Heart right ventricle (tissue), 16 donors: Measurements from ENCODE around the gene TBC1D22A. TPM values are rescaled to one million over a fixed set of nuclear protein-coding genes. Genes with fewer than 3 reads are reported as not detected.

Experiments used
- ATAC-seq, 8 donors: fragments of 200-7000 bp; cut with Tn5 transposase; one replicate each; pipeline ENCODE4 v1.9.1; 2020; ENCODE audit warnings: mild to moderate bottlenecking in 8 of 8, moderate library complexity in 8 of 8, moderate number of reproducible peaks in 1 of 8
- DNase-seq, 2 donors: peaks; one replicate each; pipeline ENCODE4 v3.0.0-alpha.2; 2020
- H3K27ac ChIP-seq, 10 donors: fragments of 200-600 bp; sonication (generic) in 2 of 10; one replicate each; pipeline versions ENCODE4 v1.5.0 to v1.8.0; 2020 to 2022; ENCODE audit warnings: mild to moderate bottlenecking in 3 of 10
- H3K27me3 ChIP-seq, 7 donors: fragments of 200-600 bp; one replicate each; pipeline ENCODE4 v1.8.0; 2021 to 2022; ENCODE audit warnings: mild to moderate bottlenecking in 2 of 7
- H3K36me3 ChIP-seq, 9 donors: fragments of 200-600 bp; sonication (generic) in 1 of 9; one replicate each; pipeline versions ENCODE4 v1.5.0 to v1.8.0; 2020 to 2022; ENCODE audit warnings: mild to moderate bottlenecking in 2 of 9
- H3K4me1 ChIP-seq, 9 donors: fragments of 200-600 bp; sonication (generic) in 1 of 9; one replicate each; pipeline versions ENCODE4 v1.5.0 to v1.8.0; 2020 to 2022; ENCODE audit warnings: mild to moderate bottlenecking in 4 of 9
- H3K4me3 ChIP-seq, 10 donors: fragments of 200-600 bp; sonication (generic) in 2 of 10; one replicate each; pipeline versions ENCODE4 v1.5.0 to v1.8.0; 2020 to 2022; ENCODE audit warnings: mild to moderate bottlenecking in 7 of 10, moderate library complexity in 2 of 10
- H3K9me3 ChIP-seq, 11 donors: fragments of 200-600 bp in 10 of 11; sonication (generic) in 2 of 11; one replicate each; pipeline versions ENCODE4 v1.5.0 to v1.8.0; 2013 to 2022; ENCODE audit warnings: mild to moderate bottlenecking in 2 of 11, control low read depth in 1 of 11, moderate library complexity in 1 of 11
- WGBS, 2 donors: extraction: QIAGEN DNeasy Blood & Tissue Kit; methylation state at CpG; one replicate each; pipeline ENCODE4 v1.1.7; 2013; ENCODE audit warnings: inconsistent platforms in 1 of 2; 5-methylcytosine and 5-hydroxymethylcytosine counted together
- intact Hi-C, 10 donors: fragments of 100-400 bp; cut with DNase I; formaldehyde crosslinking; loops; one replicate each; pipeline versions ENCODE4 v1.11.1 to v1.14.2; 2022
- polyA plus RNA-seq, 2 donors: library from polyadenylated mRNA; stranded (reverse); fragments of 200-250 nt; gene quantifications; one replicate each; pipeline ENCODE4 v1.2.3, GENCODE V29; 2013
- total RNA-seq, 10 donors: library from RNA; stranded (reverse); fragmentation: NEBNext Ultra II Directional in 3 of 10; extraction: Animal tissue kit (Norgen Biotek cat#: 25700) in 3 of 10; gene quantifications; one replicate each; pipeline versions ENCODE4 v1.2.1 to v1.2.4, GENCODE V29; 2021 to 2023
- TF ChIP-seq, protein P1 (sequence below), 9 donors: fragments of 200-600 bp; sonication (generic) in 2 of 9; IDR thresholded peaks; one replicate each; pipeline versions ENCODE4 v1.5.0 to v1.8.0; 2021 to 2022; ENCODE audit warnings: antibody characterized with exemption in 9 of 9, mild to moderate bottlenecking in 5 of 9, moderate library complexity in 1 of 9
- donor health status: Arrhythmogenic right ventricular cardiomyopathy.
- donor health status: ischemic (EF 13 %, LVEDD 7.1; RV severe dilation, severe dysfunction).
- donor health status: healthy with polysubstance abuse.
- donor health status: DM: no; HTN: yes; CAD: no.
- donor health status: DM: no; HTN: no; CAD: no.
- donor health status: ischemic (EF 25% LVEDD 6.9; RV normal size, moderate dysfunction).
- donor health status: ischemic (EF 25% LVEDD 5.7; RV mildly dilated, moderate dysfunction).
- donor health status: healthy.
- donor health status: DM: yes; HTN: yes; CAD: no.
- donor health status: Ischemic cardiomyopathy.
- donor health status: ischemic (EF 35%, LVEDD 5.7; RV mildly dilated, moderate dysfunction).
- donor health status: nonischemic (EF 11% LVEDD 7.7; RV severe dilation, severe dysfunction).
- donor health status: DM: yes; HTN: yes; CAD: no.
- donor health status: PGD.
- donor health status: ischemic (EF 29% LVEDD 5.4; RV normal size, mild dysfunction).
- donor health status: nonischemic (EF 23%, LVEDD 6.1; RV moderate dilation, normal function).

TBC1D22A gene
- total and polyA plus RNA-seq, 12 donors: 7.2 to 27.9 (median 17.9) TPM

DNA sequence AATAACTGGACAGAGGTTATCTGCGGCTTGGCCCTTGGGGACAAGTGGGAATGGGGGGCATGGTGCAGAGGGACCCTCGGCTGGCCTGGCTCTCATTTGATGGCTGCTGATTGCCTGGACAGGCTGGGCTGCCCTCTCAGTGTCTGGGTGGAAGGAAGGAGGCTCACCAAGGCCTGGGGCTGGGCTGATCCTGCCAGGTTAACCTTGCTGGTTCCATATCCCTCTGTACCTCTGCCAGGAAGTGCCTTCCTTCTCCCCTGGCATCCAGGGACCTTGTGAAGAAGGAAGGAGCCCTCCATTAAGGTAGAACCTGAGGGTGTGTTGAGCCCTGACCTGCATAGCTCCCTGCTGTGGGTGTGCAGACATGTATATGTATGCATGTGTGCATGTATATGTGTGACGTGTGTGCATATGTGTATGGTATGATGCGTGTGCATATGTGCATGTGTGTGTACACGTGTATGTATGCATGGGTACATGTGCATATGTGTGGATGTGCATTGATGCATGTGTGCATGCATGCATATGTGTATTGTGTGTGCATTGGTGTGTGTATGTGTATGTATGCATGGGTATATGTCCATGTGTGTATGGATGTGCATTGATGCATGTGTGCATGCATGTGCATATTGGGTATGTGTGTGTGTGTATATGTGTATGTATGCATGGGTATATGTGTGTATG is 433.9 kb downstream of the TBC1D22A start:
- peaks cover 0 to 8% (median 0%) of the 10 kb centered on the region in 9 donors for H3K4me1 ChIP-seq
- H3K27ac ChIP-seq: no peak overlapping the region
- 80 to 82% methylated on average over 5 of the region's 5 CpGs for WGBS, 2 donors
- H3K27me3 ChIP-seq: peaks cover 0 to 26% (median 10%) of the 10 kb centered on the region in 7 donors
- TF ChIP-seq, protein P1, sequence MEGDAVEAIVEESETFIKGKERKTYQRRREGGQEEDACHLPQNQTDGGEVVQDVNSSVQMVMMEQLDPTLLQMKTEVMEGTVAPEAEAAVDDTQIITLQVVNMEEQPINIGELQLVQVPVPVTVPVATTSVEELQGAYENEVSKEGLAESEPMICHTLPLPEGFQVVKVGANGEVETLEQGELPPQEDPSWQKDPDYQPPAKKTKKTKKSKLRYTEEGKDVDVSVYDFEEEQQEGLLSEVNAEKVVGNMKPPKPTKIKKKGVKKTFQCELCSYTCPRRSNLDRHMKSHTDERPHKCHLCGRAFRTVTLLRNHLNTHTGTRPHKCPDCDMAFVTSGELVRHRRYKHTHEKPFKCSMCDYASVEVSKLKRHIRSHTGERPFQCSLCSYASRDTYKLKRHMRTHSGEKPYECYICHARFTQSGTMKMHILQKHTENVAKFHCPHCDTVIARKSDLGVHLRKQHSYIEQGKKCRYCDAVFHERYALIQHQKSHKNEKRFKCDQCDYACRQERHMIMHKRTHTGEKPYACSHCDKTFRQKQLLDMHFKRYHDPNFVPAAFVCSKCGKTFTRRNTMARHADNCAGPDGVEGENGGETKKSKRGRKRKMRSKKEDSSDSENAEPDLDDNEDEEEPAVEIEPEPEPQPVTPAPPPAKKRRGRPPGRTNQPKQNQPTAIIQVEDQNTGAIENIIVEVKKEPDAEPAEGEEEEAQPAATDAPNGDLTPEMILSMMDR (IDR thresholded peaks at IDR 0.05): no peak
- H3K4me3 ChIP-seq: no peak overlapping the region
- no peak for ATAC-seq
- intact Hi-C loops: no loop called here
- no peak for DNase-seq
- no peaks in the 10 kb centered on the region for H3K9me3 ChIP-seq
- no peaks in the 10 kb centered on the region for H3K36me3 ChIP-seq

DNA sequence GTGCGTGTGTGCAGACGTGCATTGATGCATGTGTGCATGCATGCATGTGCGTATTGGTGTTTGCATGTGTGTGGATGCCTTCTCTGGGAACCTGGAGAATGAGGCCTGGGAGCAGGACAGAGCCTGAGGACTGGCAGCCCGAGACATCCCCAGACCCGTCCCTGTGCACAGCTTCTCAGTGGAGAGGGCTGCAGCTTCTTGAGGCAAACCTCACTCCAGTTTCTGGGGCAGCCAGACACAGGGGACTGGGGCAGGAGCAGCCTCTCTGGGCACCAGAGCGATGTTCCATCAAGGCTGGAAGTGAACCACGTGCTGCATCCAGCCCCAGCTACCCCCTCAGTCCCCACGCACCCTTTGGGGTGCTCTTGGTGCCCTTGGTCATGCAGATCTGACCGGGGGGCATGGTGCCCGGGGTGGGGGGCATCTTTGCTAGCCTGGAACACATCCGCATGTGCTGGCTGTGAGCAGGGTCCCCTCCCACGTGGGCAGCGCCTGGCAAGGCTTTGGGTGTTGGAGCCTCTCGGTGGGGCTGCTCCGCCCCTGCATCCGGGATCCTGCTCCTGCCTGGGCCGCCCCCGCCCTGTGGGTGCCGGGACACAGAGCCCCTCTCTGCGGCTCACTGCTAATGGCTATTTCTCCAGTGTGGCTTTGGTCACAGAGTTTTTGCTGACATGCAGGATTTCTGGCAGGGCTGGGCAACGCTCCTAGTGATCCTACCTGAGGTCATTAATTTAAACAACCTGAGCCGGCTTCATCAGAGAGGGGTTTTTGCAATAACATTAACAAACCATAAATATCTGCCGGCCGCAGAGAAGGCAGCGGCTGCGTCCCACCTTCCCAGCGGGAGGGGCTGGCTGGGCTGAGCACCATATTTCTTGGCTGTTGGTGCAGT is 434.7 kb downstream of the TBC1D22A start:
- Histone ChIP-seq H3K9me3 (no peaks in the 10 kb centered on the region), H3K27ac (no peak overlapping the region), H3K36me3 (no peaks in the 10 kb centered on the region), H3K4me3 (no peak overlapping the region), H3K4me1 (peaks cover 0 to 8% (median 0%) of the 10 kb centered on the region in 9 donors), H3K27me3 (peaks cover 0 to 32% (median 10%) of the 10 kb centered on the region in 7 donors)
- TF ChIP-seq, protein P1 (IDR thresholded peaks at IDR 0.05): no peak
- WGBS, 2 donors: 78 to 80% methylated on average over 27 of the region's 27 CpGs
- no peak for DNase-seq
- intact Hi-C loops: no loop called here
- ATAC-seq: no peak

DNA sequence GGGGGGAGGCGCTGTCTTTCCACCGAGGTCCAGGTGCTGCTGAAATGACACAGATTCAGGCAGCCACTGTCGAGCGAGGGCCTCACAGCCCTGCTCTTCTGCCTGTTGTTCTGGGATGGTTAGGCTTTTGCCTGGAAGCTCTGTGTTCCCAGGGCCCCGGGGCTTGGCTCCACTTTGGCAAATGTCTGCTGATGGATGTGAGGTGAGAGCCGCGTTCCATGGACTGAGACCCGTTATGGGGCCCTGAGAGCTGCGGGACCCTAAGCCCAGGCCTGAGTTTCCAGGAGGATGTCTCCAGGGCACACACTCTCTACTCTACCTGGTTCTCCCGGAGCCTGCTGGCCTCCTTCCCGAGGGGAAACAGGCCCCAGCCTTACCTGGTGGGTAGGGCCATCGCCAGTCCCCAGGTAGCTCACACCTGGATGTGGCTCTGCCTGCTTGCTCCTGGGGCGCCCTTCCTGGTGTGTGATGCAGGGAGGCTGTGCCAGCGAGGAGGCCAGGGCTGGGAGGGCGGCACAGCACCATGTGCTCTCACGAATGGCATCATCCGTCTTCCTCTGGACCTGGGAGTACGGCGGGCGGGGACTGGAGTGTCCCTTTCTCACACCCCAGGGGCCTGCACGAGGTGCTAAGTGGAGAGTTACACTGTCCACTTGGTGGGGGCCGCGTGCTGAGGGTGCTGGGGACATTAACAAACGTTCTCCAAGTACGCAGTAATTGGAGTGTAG is 435.5 kb downstream of the TBC1D22A start:
- Histone ChIP-seq H3K27me3 (peaks cover 0 to 37% (median 10%) of the 10 kb centered on the region in 7 donors), H3K9me3 (no peaks in the 10 kb centered on the region), H3K27ac (no peak overlapping the region), H3K36me3 (no peaks in the 10 kb centered on the region), H3K4me3 (no peak overlapping the region), H3K4me1 (peaks cover 0 to 8% (median 0%) of the 10 kb centered on the region in 9 donors)
- WGBS, 2 donors: 82 to 84% methylated on average over 25 of the region's 25 CpGs
- TF ChIP-seq, protein P1 (IDR thresholded peaks at IDR 0.05): no peak
- DNase-seq (no peak), ATAC-seq (no peak)
- intact Hi-C loops: no loop called here

DNA sequence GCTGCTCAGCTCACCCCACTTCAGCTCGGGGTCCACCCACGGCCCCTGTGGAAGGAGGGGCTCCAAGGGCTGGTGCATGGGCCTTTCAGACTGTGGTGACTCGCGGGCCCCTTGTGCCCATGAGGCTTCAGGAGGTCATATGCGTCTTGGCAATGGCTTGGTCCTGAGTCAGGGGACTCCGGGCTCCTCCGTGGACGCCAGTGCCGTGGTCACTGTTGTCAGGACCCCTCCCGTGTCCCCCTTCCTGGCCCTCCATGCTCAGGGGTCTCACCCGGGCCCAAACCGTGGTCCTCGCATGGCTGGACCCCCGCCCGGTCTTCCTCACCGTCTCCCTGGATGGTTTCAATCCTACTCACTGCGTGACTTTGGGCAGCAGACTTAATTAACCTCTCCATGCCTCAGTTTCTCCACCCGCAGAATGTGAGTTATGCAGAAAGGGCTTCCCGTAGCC is 436.4 kb downstream of the TBC1D22A start:
- TF ChIP-seq, protein P1 (IDR thresholded peaks at IDR 0.05): no peak
- H3K4me3 ChIP-seq: no peak overlapping the region
- H3K4me1 ChIP-seq: peaks cover 0 to 8% (median 0%) of the 10 kb centered on the region in 9 donors
- ATAC-seq (no peak), DNase-seq (no peak)
- H3K27me3 ChIP-seq: peaks cover 0 to 37% (median 10%) of the 10 kb centered on the region in 7 donors
- no peaks in the 10 kb centered on the region for H3K36me3 ChIP-seq
- no peaks in the 10 kb centered on the region for H3K9me3 ChIP-seq
- WGBS, 2 donors: 89 to 92% methylated on average over 19 of the region's 19 CpGs
- intact Hi-C loops: no loop called here
- H3K27ac ChIP-seq: no peak overlapping the region
